Measurements from ENCODE around the gene SLC44A1. TPM values are rescaled to one million over a fixed set of nuclear protein-coding genes. Genes with fewer than 3 reads are reported as not detected.

Gene SLC44A1
- total RNA-seq, 1 donor from 2014 or later = 33.5 TPM

DNA sequence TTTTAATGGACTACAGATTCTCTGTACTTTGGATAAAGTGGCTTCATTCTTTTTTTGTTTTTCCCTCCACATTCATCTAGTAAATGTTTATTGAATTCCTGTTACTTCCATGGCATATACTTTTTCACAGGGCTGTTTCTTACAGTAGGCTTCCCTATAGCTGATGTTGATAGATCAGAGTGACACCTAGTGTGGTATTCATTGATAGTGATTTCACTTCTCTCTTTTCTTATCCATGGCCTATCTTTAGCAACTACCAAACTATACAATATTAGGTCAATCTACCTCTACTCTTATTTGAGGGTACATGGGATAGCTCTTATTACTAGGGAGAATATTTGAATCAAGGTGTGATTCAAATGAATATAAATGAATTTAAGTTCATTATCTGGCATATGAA, 239.2 kb downstream of the SLC44A1 start:
- DNase-seq = no peak

DNA sequence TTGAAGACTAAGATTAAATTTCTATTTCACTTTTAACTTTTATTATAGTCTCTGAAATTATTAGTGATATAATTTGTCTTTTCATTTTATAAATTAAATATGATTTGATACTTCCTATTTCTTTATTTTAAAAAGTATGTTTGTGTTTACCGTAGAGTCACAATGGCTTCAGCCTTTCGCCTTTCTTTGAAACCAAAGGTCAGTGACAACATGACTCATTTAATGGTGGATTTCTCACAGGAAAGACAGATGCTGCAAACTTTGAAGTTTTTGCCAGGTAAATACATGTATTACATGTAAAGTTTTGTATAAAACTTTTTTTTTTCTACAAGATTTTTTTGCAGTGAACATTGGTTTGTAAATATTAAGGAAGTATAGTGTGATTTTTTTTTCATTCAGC, 239.8 kb downstream of the SLC44A1 start:
- DNase-seq = no peak

DNA sequence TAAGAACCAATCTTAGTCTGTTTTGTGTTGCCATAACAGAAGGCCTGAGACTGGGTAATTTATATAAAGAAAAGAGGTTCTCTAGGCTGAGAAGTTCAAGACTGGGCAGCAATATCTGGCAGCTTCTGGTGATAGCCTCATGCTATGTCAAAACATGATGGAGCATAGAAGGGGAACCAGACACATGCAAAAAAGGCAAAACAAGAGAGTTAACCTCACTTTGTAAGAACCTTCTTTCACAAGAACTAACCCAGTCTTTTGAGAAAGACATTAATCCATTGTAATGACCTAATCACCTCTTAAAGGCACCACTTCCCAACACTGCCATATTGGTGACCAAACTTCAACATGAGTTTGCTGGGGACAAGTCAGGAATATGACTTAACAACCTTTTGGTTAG, 240.7 kb downstream of the SLC44A1 start:
- DNase-seq = no peak

Other genes with a start within 250 kb of the SLC44A1 start
- gene FSD1L, start 203.4 kb downstream of the SLC44A1 start, total RNA-seq = 9.9 TPM